Uterus (tissue), 4 donors: ENCODE data around the gene RESF1. TPM values are rescaled to one million over a fixed set of nuclear protein-coding genes. Genes with fewer than 3 reads are reported as not detected.

Experiments used
- DNase-seq, 2 donors: peaks; one replicate each; pipeline ENCODE4 v3.0.0-alpha.2; 2019 to 2020
- H3K27ac ChIP-seq, 2 donors: fragments of 200-600 bp; sonication (generic); 1 replicate in 1 of 2; 2 replicates in 1 of 2; pipeline ENCODE4 v1.5.1; 2016 to 2018
- H3K27me3 ChIP-seq, 2 donors: fragments of 200-600 bp; sonication (generic); one replicate each; pipeline ENCODE4 v1.5.1; 2018 to 2019; ENCODE audit warnings: control low read depth in 1 of 2
- H3K36me3 ChIP-seq, 2 donors: fragments of 200-600 bp; sonication (generic); one replicate each; pipeline ENCODE4 v1.5.1; 2019; ENCODE audit warnings: control low read depth in 1 of 2
- H3K4me1 ChIP-seq, 2 donors: fragments of 200-600 bp; sonication (generic); one replicate each; pipeline ENCODE4 v1.5.1; 2018 to 2019; ENCODE audit warnings: control low read depth in 1 of 2
- H3K4me3 ChIP-seq, 2 donors: fragments of 200-600 bp; sonication (generic); 1 replicate in 1 of 2; 2 replicates in 1 of 2; pipeline ENCODE4 v1.5.1; 2018 to 2019; ENCODE audit warnings: mild to moderate bottlenecking in 1 of 2
- H3K9me3 ChIP-seq, 2 donors: fragments of 200-600 bp; sonication (generic); one replicate each; pipeline ENCODE4 v1.5.1; 2019; ENCODE audit warnings: control low read depth in 1 of 2
- CTCF ChIP-seq, 4 experiments: fragments of 200-600 bp in 2 of 4; fragments of 450-650 bp in 2 of 4; sonication (generic) in 2 of 4; IDR thresholded peaks; one replicate each; pipeline ENCODE4 v1.5.1; 2016 to 2019; ENCODE audit warnings: antibody characterized with exemption in 4 of 4, mild to moderate bottlenecking in 2 of 4, moderate library complexity in 1 of 4
- POLR2A ChIP-seq, 2 donors: fragments of 450-650 bp; IDR thresholded peaks; one replicate each; pipeline ENCODE4 v1.6.1; 2016; ENCODE audit warnings: antibody characterized with exemption in 2 of 2, mild to moderate bottlenecking in 1 of 2, moderate library complexity in 1 of 2
- intact Hi-C: fragments of 100-400 bp; cut with DNase I; formaldehyde crosslinking; loops from one replicate; pipeline ENCODE4 v1.15.1; 2023; ENCODE audit warnings: low total_unique reads
- total RNA-seq, 4 donors: library from RNA; depleted of rRNA in 3 of 4; stranded (reverse); fragments of >200 nt in 3 of 4; gene quantifications; one replicate each; pipeline versions ENCODE4 v1.1.0 to v1.2.4, GENCODE V29; 2014 to 2023
- donor health status: DM: yes; HTN: yes; CAD: no.

The RESF1 gene
- total RNA-seq, 4 donors from 2014 or later = 39.1 to 145 (median 75.6) TPM

DNA sequence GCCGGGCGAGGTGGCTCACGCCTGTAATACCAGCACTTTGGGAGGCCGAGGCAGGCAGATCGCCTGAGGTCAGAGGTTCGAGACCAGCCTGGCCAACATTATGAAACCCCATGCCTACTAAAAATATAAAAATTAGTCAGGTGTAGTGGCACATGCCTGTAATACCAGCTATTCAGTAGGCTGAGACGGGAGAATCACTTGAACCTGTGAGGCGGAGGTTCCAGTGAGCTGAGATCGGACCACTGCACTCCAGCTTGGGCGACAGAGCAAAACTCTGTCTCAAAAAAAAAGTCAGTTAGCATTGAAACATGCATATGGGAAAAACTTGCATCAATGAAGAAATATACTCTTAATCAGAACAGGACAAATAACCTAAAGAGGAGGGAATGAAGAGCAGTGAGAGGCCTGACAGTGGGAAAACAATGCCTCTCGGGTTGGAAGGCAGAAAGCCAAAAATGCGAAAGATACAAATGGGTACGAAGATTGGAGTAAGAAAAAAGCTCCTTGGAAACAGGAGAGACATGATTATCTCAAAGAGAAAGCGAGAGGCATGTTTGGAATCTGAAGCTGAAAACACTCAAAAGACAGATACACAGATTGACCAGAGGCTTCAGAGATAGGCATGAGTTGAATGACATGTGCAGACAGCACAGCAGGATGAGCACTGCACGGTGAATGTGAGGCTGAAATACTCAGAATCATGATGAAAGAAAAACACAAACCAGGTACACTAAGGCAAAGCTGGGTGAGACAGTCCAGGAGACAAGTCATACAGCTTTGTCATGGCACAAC is 30.6 kb downstream of the RESF1 start:
- no peak overlapping the region for H3K27ac ChIP-seq
- H3K27me3 ChIP-seq = no peaks in the 10 kb centered on the region
- H3K9me3 ChIP-seq = no peaks in the 10 kb centered on the region
- no peak overlapping the region for H3K4me3 ChIP-seq
- H3K36me3 ChIP-seq = no peaks in the 10 kb centered on the region
- H3K4me1 ChIP-seq = no peaks in the 10 kb centered on the region
- no peak for TF ChIP-seq CTCF (IDR thresholded peaks at IDR 0.05)
- no peak for TF ChIP-seq POLR2A (IDR thresholded peaks at IDR 0.05)
- no peak for DNase-seq
- intact Hi-C loops = no loop called here

DNA sequence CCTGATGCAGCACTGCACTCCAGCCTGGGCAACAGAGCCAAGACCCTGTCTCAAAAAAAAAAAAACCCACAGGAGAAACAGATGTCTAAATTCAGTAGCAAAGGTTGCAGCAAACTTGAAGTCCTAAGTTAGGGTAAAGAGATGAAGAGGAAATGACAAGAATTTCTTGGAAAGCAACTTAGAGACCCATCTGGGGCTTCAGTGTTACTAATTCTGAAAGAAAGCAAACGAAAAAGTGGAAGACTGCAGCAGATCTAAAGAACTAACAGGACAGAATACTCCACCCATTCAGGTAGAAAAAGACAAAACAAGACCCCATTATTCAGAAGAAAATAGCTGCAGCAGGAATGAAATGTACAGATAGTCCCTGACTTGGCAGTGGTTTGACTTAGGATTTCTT is 31.9 kb downstream of the RESF1 start:
- H3K36me3 ChIP-seq = no peaks in the 10 kb centered on the region
- DNase-seq = no peak
- no peaks in the 10 kb centered on the region for H3K9me3 ChIP-seq
- H3K27ac ChIP-seq = no peak overlapping the region
- no peak for TF ChIP-seq CTCF (IDR thresholded peaks at IDR 0.05)
- no peak for TF ChIP-seq POLR2A (IDR thresholded peaks at IDR 0.05)
- no peaks in the 10 kb centered on the region for H3K27me3 ChIP-seq
- intact Hi-C loops = no loop called here
- no peaks in the 10 kb centered on the region for H3K4me1 ChIP-seq
- H3K4me3 ChIP-seq = no peak overlapping the region

DNA sequence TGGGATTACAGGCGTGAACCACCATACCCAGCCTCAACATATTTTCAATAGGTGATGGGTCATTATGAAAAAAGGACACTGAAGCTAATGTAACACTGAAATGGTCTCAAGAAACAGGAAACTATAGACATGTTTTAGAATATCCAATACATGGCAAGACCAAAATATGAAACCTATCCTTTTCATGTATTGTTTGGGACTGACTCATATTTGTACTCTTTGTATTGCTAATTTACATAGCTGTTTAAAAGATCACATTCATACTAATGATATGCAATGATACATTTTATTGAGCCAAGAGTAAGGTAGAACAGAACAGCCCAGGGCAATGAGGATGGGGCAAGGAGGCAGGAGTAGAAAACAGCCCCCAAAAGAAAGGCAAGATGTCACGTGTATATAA is 32.6 kb downstream of the RESF1 start:
- no peak overlapping the region for H3K27ac ChIP-seq
- intact Hi-C loops = no loop called here
- no peak overlapping the region for H3K4me3 ChIP-seq
- no peak for TF ChIP-seq CTCF (IDR thresholded peaks at IDR 0.05)
- TF ChIP-seq POLR2A (IDR thresholded peaks at IDR 0.05) = no peak
- H3K4me1 ChIP-seq = no peaks in the 10 kb centered on the region
- no peaks in the 10 kb centered on the region for H3K27me3 ChIP-seq
- DNase-seq = no peak
- H3K36me3 ChIP-seq = no peaks in the 10 kb centered on the region
- H3K9me3 ChIP-seq = no peaks in the 10 kb centered on the region

DNA sequence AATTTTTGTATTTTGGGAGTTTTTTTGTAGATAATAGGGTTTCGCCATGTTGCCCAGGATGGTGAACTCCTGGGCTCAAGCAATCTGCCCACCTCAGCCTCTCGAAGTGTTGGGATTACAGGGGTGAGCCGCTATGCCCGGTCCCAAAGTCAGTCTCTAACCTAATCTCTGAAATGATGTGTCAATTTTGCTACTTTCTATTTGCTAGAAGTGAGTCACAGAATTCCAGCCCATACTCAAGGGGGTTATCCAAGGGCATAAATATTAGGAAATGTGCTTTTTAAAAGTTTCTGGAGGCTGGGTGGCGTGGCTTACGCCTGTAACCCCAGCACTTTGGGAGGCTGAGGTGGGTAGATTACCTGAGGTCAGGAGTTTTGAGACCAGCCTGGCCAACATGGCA is 40.5 kb downstream of the RESF1 start:
- H3K27me3 ChIP-seq = no peaks in the 10 kb centered on the region
- intact Hi-C loops = no loop called here
- no peak for DNase-seq
- H3K4me1 ChIP-seq = no peaks in the 10 kb centered on the region
- no peaks in the 10 kb centered on the region for H3K36me3 ChIP-seq
- TF ChIP-seq CTCF (IDR thresholded peaks at IDR 0.05) (no peak), POLR2A (IDR thresholded peaks at IDR 0.05) (no peak)
- H3K4me3 ChIP-seq = no peak overlapping the region
- H3K27ac ChIP-seq = no peak overlapping the region
- H3K9me3 ChIP-seq = no peaks in the 10 kb centered on the region

GRCh38 chr12:32000373-32001005 is 41.3 kb downstream of the RESF1 start:
- DNase-seq = no peak
- H3K36me3 ChIP-seq = no peaks in the 10 kb centered on the region
- H3K4me1 ChIP-seq = no peaks in the 10 kb centered on the region
- TF ChIP-seq CTCF (IDR thresholded peaks at IDR 0.05) (no peak), POLR2A (IDR thresholded peaks at IDR 0.05) (no peak)
- no peaks in the 10 kb centered on the region for H3K9me3 ChIP-seq
- H3K27me3 ChIP-seq = no peaks in the 10 kb centered on the region
- no peak overlapping the region for H3K27ac ChIP-seq
- intact Hi-C loops = no loop called here
- no peak overlapping the region for H3K4me3 ChIP-seq
